NT2/D1 (cell line): Measurements from ENCODE around the gene PATJ.

ENCODE experiments used
- SUZ12 ChIP-seq: IDR thresholded peaks from 2 replicates; pipeline ENCODE4 v1.6.1; 2011; ENCODE audit not compliant: insufficient read length, insufficient read depth; ENCODE audit errors: extremely low read depth
- YY1 ChIP-seq: IDR thresholded peaks from 2 replicates; pipeline ENCODE4 v1.6.1; 2011; ENCODE audit not compliant: insufficient read length, insufficient read depth
- ZNF274 ChIP-seq: IDR thresholded peaks from 2 replicates; pipeline ENCODE4 v1.6.1; 2011; ENCODE audit warnings: mild to moderate bottlenecking, low read depth, low read length

GRCh38 chr1:61875198-61875597 is 132.9 kb downstream of the PATJ start:
- TF ChIP-seq ZNF274 = no peak
- TF ChIP-seq YY1 = no peak
- no peak for TF ChIP-seq SUZ12
